Measurements from ENCODE around the gene MAN2C1.

GRCh38 chr15:75364881-75365280 is 3.5 kb downstream of the MAN2C1 start:
- TF ChIP-seq CTCF (IDR thresholded peaks at IDR 0.05) = no peak
- no peak for TF ChIP-seq POLR2A (IDR thresholded peaks at IDR 0.05)
